Peyer's patch (tissue), 4 donors: ENCODE data around the gene SERTAD1.
"Not testable (repeated sequence)": the region's sequence is repeated elsewhere in the genome, so short reads cannot be mapped to it uniquely, and the experiment has no call there.

Source experiments
- CTCF ChIP-seq, 6 experiments: fragments of 450-650 bp in 4 of 6; fragments of 200-600 bp in 2 of 6; sonication (generic) in 1 of 6; IDR thresholded peaks; one replicate each; pipeline ENCODE4 v1.5.1; 2017 to 2019; ENCODE audit warnings: antibody characterized with exemption in 6 of 6, mild to moderate bottlenecking in 3 of 6, moderate library complexity in 1 of 6
- POLR2A ChIP-seq, 2 donors: fragments of 450-650 bp; IDR thresholded peaks; one replicate each; pipeline ENCODE4 v1.5.1; 2017; ENCODE audit warnings: antibody characterized with exemption in 2 of 2, mild to moderate bottlenecking in 2 of 2, moderate library complexity in 2 of 2

- TF ChIP-seq POLR2A, CTCF (IDR thresholded peaks at IDR 0.05): not testable (repeated sequence)
Measured at GRCh38 chr19:40428197-40428596, 2.4 kb upstream of the SERTAD1 start.
